Measurements from ENCODE around the gene TDRD12. TPM values are rescaled to one million over a fixed set of nuclear protein-coding genes. Genes with fewer than 3 reads are reported as not detected.
"Not testable (repeated sequence)": the region's sequence is repeated elsewhere in the genome, so short reads cannot be mapped to it uniquely, and the experiment has no call there.

The TDRD12 gene
- total and polyA plus RNA-seq, 2 donors (not counting 3 experiments of a cell fraction or from before 2014, with no cell fraction given), result 0.03 to 0.09 TPM

- Histone ChIP-seq H3K4me2 (ENCODE audit: insufficient read depth, low read length) (peak overlapping the region; percentile 81), H3K79me2 (ENCODE audit: control insufficient read depth, insufficient read depth, low read length) (peaks cover 54% of the 10 kb centered on the region), H3K4me3 (replicated peaks in 1 of 3; ENCODE audit: insufficient read depth in 1 of 3, low read depth in 1 of 3, low read length in 3 of 3) (peak overlapping the region in 2 of 3 experiments; percentile 34 to 57), H3K4me1 (ENCODE audit: control insufficient read depth, extremely low read depth, insufficient read depth, low read length) (peaks cover 21% of the 10 kb centered on the region)
- POLR2A ChIA-PET; H3K27ac ChIP-seq (ENCODE audit: insufficient read depth, low read depth, low read length); H3K9me1 ChIP-seq (replicated peaks; ENCODE audit: control insufficient read depth, extremely low read depth, insufficient read depth, low read length); dilution Hi-C loops (cut with MboI; ENCODE audit: extremely low pct_ligation_motif_present, low sequenced_read_pairs); intact Hi-C loops (cut with micrococcal nuclease); H3K36me3 ChIP-seq (ENCODE audit: control insufficient read depth in 2 of 2, extremely low read depth in 1 of 2, insufficient read depth in 2 of 2, low read length in 2 of 2); CTCF ChIA-PET; H2AFZ ChIP-seq (ENCODE audit: low read depth, low read length); H3K27me3 ChIP-seq (ENCODE audit: control insufficient read depth in 2 of 2, insufficient read depth in 2 of 2, low read length in 2 of 2); DNase-seq (ENCODE audit: low read depth, low spot score); FAIRE-seq; H3K9me3 ChIP-seq (replicated peaks; ENCODE audit: control insufficient read depth, insufficient read depth, low read length); H3K9ac ChIP-seq (replicated peaks; ENCODE audit: extremely low read depth, insufficient read depth, low read length); H4K20me1 ChIP-seq (replicated peaks; ENCODE audit: control insufficient read depth, extremely low read depth, insufficient read depth, low read length): not testable (repeated sequence)
- TSS peak; percentile 28 for BruUV-seq (replicated peaks)
Observed at GRCh38 chr19:32693151-32694108, 26.1 kb upstream of the TDRD12 start.

- POLR2A ChIA-PET; H3K27ac ChIP-seq (ENCODE audit: insufficient read depth, low read depth, low read length); H4K20me1 ChIP-seq (replicated peaks; ENCODE audit: control insufficient read depth, extremely low read depth, insufficient read depth, low read length); DNase-seq (ENCODE audit: low read depth, low spot score); H3K9me3 ChIP-seq (replicated peaks; ENCODE audit: control insufficient read depth, insufficient read depth, low read length); CTCF ChIA-PET; dilution Hi-C loops (cut with MboI; ENCODE audit: extremely low pct_ligation_motif_present, low sequenced_read_pairs); H3K9me1 ChIP-seq (replicated peaks; ENCODE audit: control insufficient read depth, extremely low read depth, insufficient read depth, low read length); H3K9ac ChIP-seq (replicated peaks; ENCODE audit: extremely low read depth, insufficient read depth, low read length); H3K27me3 ChIP-seq (ENCODE audit: control insufficient read depth in 2 of 2, insufficient read depth in 2 of 2, low read length in 2 of 2); H3K36me3 ChIP-seq (ENCODE audit: control insufficient read depth in 2 of 2, extremely low read depth in 1 of 2, insufficient read depth in 2 of 2, low read length in 2 of 2); H2AFZ ChIP-seq (ENCODE audit: low read depth, low read length); BruUV-seq (replicated peaks); intact Hi-C loops (cut with micrococcal nuclease): not testable (repeated sequence)
- H3K4me3 ChIP-seq (replicated peaks in 1 of 3; ENCODE audit: insufficient read depth in 1 of 3, low read depth in 1 of 3, low read length in 3 of 3), result peak overlapping the region in 1 of 3 experiments; percentile 47
- peak; percentile 8 for FAIRE-seq
- peaks cover 59% of the 10 kb centered on the region for H3K79me2 ChIP-seq (ENCODE audit: control insufficient read depth, insufficient read depth, low read length)
- H3K4me2 ChIP-seq (ENCODE audit: insufficient read depth, low read length), result peak overlapping the region; percentile 50
- H3K4me1 ChIP-seq (ENCODE audit: control insufficient read depth, extremely low read depth, insufficient read depth, low read length), result peaks cover 21% of the 10 kb centered on the region
Observed at GRCh38 chr19:32694316-32694715, 25.3 kb upstream of the TDRD12 start.

GRCh38 chr19:32694851-32695250 lies 24.7 kb upstream of the TDRD12 start:
- H2AFZ ChIP-seq (ENCODE audit: low read depth, low read length); BruUV-seq (replicated peaks); POLR2A ChIA-PET; H3K9me1 ChIP-seq (replicated peaks; ENCODE audit: control insufficient read depth, extremely low read depth, insufficient read depth, low read length); FAIRE-seq; intact Hi-C loops (cut with micrococcal nuclease); H3K27ac ChIP-seq (ENCODE audit: insufficient read depth, low read depth, low read length); H3K27me3 ChIP-seq (ENCODE audit: control insufficient read depth in 2 of 2, insufficient read depth in 2 of 2, low read length in 2 of 2); CTCF ChIA-PET; dilution Hi-C loops (cut with MboI; ENCODE audit: extremely low pct_ligation_motif_present, low sequenced_read_pairs); H3K9ac ChIP-seq (replicated peaks; ENCODE audit: extremely low read depth, insufficient read depth, low read length); DNase-seq (ENCODE audit: low read depth, low spot score); H3K36me3 ChIP-seq (ENCODE audit: control insufficient read depth in 2 of 2, extremely low read depth in 1 of 2, insufficient read depth in 2 of 2, low read length in 2 of 2); H3K9me3 ChIP-seq (replicated peaks; ENCODE audit: control insufficient read depth, insufficient read depth, low read length); H4K20me1 ChIP-seq (replicated peaks; ENCODE audit: control insufficient read depth, extremely low read depth, insufficient read depth, low read length): not testable (repeated sequence)
- Histone ChIP-seq H3K4me2 (ENCODE audit: insufficient read depth, low read length) (peak overlapping the region; percentile 50), H3K4me3 (replicated peaks in 1 of 3; ENCODE audit: insufficient read depth in 1 of 3, low read depth in 1 of 3, low read length in 3 of 3) (peak overlapping the region in 1 of 3 experiments; percentile 18), H3K79me2 (ENCODE audit: control insufficient read depth, insufficient read depth, low read length) (peaks cover 64% of the 10 kb centered on the region), H3K4me1 (ENCODE audit: control insufficient read depth, extremely low read depth, insufficient read depth, low read length) (peaks cover 21% of the 10 kb centered on the region)

- H3K4me3 ChIP-seq (replicated peaks in 1 of 3; ENCODE audit: insufficient read depth in 1 of 3, low read depth in 1 of 3, low read length in 3 of 3); H3K27ac ChIP-seq (ENCODE audit: insufficient read depth, low read depth, low read length); CTCF ChIA-PET; BruUV-seq (replicated peaks); H2AFZ ChIP-seq (ENCODE audit: low read depth, low read length); intact Hi-C loops (cut with micrococcal nuclease); DNase-seq (ENCODE audit: low read depth, low spot score); H3K9ac ChIP-seq (replicated peaks; ENCODE audit: extremely low read depth, insufficient read depth, low read length); H3K9me3 ChIP-seq (replicated peaks; ENCODE audit: control insufficient read depth, insufficient read depth, low read length); H3K9me1 ChIP-seq (replicated peaks; ENCODE audit: control insufficient read depth, extremely low read depth, insufficient read depth, low read length); H4K20me1 ChIP-seq (replicated peaks; ENCODE audit: control insufficient read depth, extremely low read depth, insufficient read depth, low read length); dilution Hi-C loops (cut with MboI; ENCODE audit: extremely low pct_ligation_motif_present, low sequenced_read_pairs); H3K4me2 ChIP-seq (ENCODE audit: insufficient read depth, low read length); FAIRE-seq; POLR2A ChIA-PET; H3K36me3 ChIP-seq (ENCODE audit: control insufficient read depth in 2 of 2, extremely low read depth in 1 of 2, insufficient read depth in 2 of 2, low read length in 2 of 2); H3K27me3 ChIP-seq (ENCODE audit: control insufficient read depth in 2 of 2, insufficient read depth in 2 of 2, low read length in 2 of 2): not testable (repeated sequence)
- Histone ChIP-seq H3K4me1 (ENCODE audit: control insufficient read depth, extremely low read depth, insufficient read depth, low read length) (peaks cover 21% of the 10 kb centered on the region), H3K79me2 (ENCODE audit: control insufficient read depth, insufficient read depth, low read length) (peaks cover 66% of the 10 kb centered on the region)
Observed at GRCh38 chr19:32695506-32695905, 24.1 kb upstream of the TDRD12 start.
